Prostate gland (tissue), 2 donors: ENCODE measurements around the gene CCDC97. TPM values are rescaled to one million over a fixed set of nuclear protein-coding genes. Genes with fewer than 3 reads are reported as not detected.

Experiments
- DNase-seq: peaks from one replicate; pipeline ENCODE4 v3.0.0-alpha.2; 2019; ENCODE audit warnings: low spot score
- H3K27ac ChIP-seq, 2 donors: fragments of 200-600 bp; sonication (generic); 2 replicates each; pipeline ENCODE4 v1.5.1; 2017 to 2019
- H3K27me3 ChIP-seq: fragments of 200-600 bp; sonication (generic); replicated peaks from 2 replicates; pipeline ENCODE4 v1.5.1; 2019; ENCODE audit not compliant: insufficient read depth
- H3K36me3 ChIP-seq, 2 donors: fragments of 200-600 bp; sonication (generic); 1 replicate in 1 of 2; 2 replicates in 1 of 2; pipeline versions ENCODE4 v1.5.1 to v1.8.1; 2017 to 2019
- H3K4me1 ChIP-seq: fragments of 200-600 bp; sonication (generic); replicated peaks from 2 replicates; pipeline ENCODE4 v1.5.1; 2019
- H3K4me3 ChIP-seq, 2 donors: fragments of 200-600 bp; sonication (generic); 2 replicates each; pipeline ENCODE4 v1.5.1; 2017 to 2019
- H3K9me3 ChIP-seq: fragments of 200-600 bp; sonication (generic); 2 replicates; pipeline ENCODE4 v1.5.1; 2017
- CTCF ChIP-seq, 4 experiments: fragments of 200-600 bp in 2 of 4; fragments of 450-650 bp in 2 of 4; sonication (generic) in 2 of 4; IDR thresholded peaks; 1 replicate in 3 of 4; 2 replicates in 1 of 4; pipeline ENCODE4 v1.5.1; 2016 to 2019; ENCODE audit warnings: antibody characterized with exemption in 4 of 4, mild to moderate bottlenecking in 2 of 4, moderate library complexity in 2 of 4
- POLR2A ChIP-seq: fragments of 450-650 bp; IDR thresholded peaks from one replicate; pipeline ENCODE4 v1.6.1; 2016; ENCODE audit warnings: antibody characterized with exemption, mild to moderate bottlenecking
- POLR2AphosphoS5 ChIP-seq: sonication (generic); formaldehyde crosslinking; IDR thresholded peaks from one replicate; pipeline ENCODE4 v1.6.1; 2017; ENCODE audit warnings: antibody characterized with exemption
- WGBS: methylation state at CpG from one replicate; pipeline ENCODE4 v1.1.5; 2018; 5-methylcytosine and 5-hydroxymethylcytosine counted together
- intact Hi-C: fragments of 100-400 bp; cut with DNase I; formaldehyde crosslinking; loops from one replicate; pipeline ENCODE4 v1.14.2; 2022
- total RNA-seq, 2 donors: library from RNA; depleted of rRNA; stranded (reverse); fragments of >200 nt; gene quantifications; one replicate each; pipeline ENCODE4 v1.1.0, GENCODE V29; 2016

CCDC97 gene
- total RNA-seq, 2 donors from 2014 or later = 21.0 to 34.4 TPM

- no peak for DNase-seq
- H3K9me3 ChIP-seq = no peaks in the 10 kb centered on the region
- H3K36me3 ChIP-seq = no peaks in the 10 kb centered on the region
- TF ChIP-seq POLR2A = no peak
- TF ChIP-seq CTCF (IDR thresholded peaks at IDR 0.05) = no peak
- no peak for TF ChIP-seq POLR2AphosphoS5
- H3K4me1 ChIP-seq = peaks cover 13% of the 10 kb centered on the region
- H3K27me3 ChIP-seq = no peaks in the 10 kb centered on the region
- peak overlapping the region; percentile 46 to 73 for H3K27ac ChIP-seq
- H3K4me3 ChIP-seq = no peak overlapping the region
- intact Hi-C loops = loop anchor here (5.0 kb wide), 1 partner anchor 34 kb away; no protein-coding TSS in a partner anchor
- WGBS = 58% methylated on average over 7 of the region's 7 CpGs
Observed at GRCh38 chr19:41323023-41323422, 13.1 kb downstream of the CCDC97 start.

- intact Hi-C loops = loop anchor here (5.0 kb wide), 1 partner anchor 34 kb away; no protein-coding TSS in a partner anchor
- peak overlapping the region; percentile 46 to 73 for H3K27ac ChIP-seq
- peaks cover 13% of the 10 kb centered on the region for H3K4me1 ChIP-seq
- TF ChIP-seq CTCF (IDR thresholded peaks at IDR 0.05) (no peak), POLR2AphosphoS5 (peak; percentile 25)
- no peak overlapping the region for H3K4me3 ChIP-seq
- WGBS = 59% methylated on average over 15 of the region's 16 CpGs
- no peaks in the 10 kb centered on the region for H3K36me3 ChIP-seq
- H3K9me3 ChIP-seq = no peaks in the 10 kb centered on the region
- no peak for DNase-seq
- H3K27me3 ChIP-seq = no peaks in the 10 kb centered on the region
Observed at GRCh38 chr19:41323430-41324125, 13.6 kb downstream of the CCDC97 start.

GRCh38 chr19:41324231-41324702 is 14.3 kb downstream of the CCDC97 start:
- peaks cover 13% of the 10 kb centered on the region for H3K4me1 ChIP-seq
- intact Hi-C loops = loop anchor here (5.0 kb wide), 1 partner anchor 33 kb away; no protein-coding TSS in a partner anchor
- 79% methylated on average over 7 of the region's 7 CpGs for WGBS

GRCh38 chr19:41324921-41325639 is 15.1 kb downstream of the CCDC97 start:
- WGBS = 8% methylated on average over 20 of the region's 23 CpGs
- H3K27me3 ChIP-seq = no peaks in the 10 kb centered on the region
- intact Hi-C loops = loop anchor here (5.0 kb wide), 1 partner anchor 32 kb away; no protein-coding TSS in a partner anchor
- H3K27ac ChIP-seq = peak overlapping the region; percentile 46 to 73
- no peaks in the 10 kb centered on the region for H3K9me3 ChIP-seq
- peak; percentile 37 for DNase-seq
- no peaks in the 10 kb centered on the region for H3K36me3 ChIP-seq
- peaks cover 13% of the 10 kb centered on the region for H3K4me1 ChIP-seq
- no peak for TF ChIP-seq POLR2AphosphoS5
- TF ChIP-seq CTCF (IDR thresholded peaks at IDR 0.05) = no peak
- no peak for TF ChIP-seq POLR2A
- peak overlapping the region in 1 of 2 donors; percentile 8 for H3K4me3 ChIP-seq

More at GRCh38 chr19:41324231-41324702, 14.3 kb downstream of the CCDC97 start:
- Histone ChIP-seq H3K27ac (peak overlapping the region; percentile 46 to 73), H3K4me3 (no peak overlapping the region), H3K9me3 (no peaks in the 10 kb centered on the region), H3K36me3 (no peaks in the 10 kb centered on the region), H3K27me3 (no peaks in the 10 kb centered on the region)
- TF ChIP-seq POLR2AphosphoS5 = no peak
- TF ChIP-seq CTCF (IDR thresholded peaks at IDR 0.05) = no peak
- no peak for TF ChIP-seq POLR2A
- DNase-seq = no peak
